Fibroblast of skin of abdomen (primary cell): Measurements from ENCODE around the gene PDS5B.
"Not testable (repeated sequence)": the region's sequence is repeated elsewhere in the genome, so short reads cannot be mapped to it uniquely, and the experiment has no call there.

Experiments
- DNase-seq: peaks from one replicate; pipeline ENCODE4 v3.0.0-alpha.2; 2013

Gene PDS5B

DNA sequence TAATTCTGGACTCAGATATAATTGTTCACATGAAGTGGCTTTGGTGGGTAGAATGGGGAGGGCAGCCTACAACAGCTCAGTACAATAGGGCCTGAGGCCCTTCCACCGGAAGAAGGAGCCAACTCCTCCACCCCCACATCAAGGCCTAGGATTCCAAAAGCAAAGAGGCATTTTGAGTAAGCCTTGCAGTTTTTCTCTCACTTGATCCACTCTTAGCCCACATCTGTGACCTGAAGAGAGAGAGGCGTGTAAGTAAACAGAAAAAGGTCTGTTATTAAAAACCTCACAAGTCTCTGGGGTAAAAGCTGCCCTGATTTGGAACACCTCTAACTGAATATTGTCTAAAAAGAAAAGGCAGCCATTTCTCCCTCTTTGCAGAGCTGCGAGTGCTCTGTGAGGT lies 215.9 kb downstream of the PDS5B start:
- DNase-seq: no peak

DNA sequence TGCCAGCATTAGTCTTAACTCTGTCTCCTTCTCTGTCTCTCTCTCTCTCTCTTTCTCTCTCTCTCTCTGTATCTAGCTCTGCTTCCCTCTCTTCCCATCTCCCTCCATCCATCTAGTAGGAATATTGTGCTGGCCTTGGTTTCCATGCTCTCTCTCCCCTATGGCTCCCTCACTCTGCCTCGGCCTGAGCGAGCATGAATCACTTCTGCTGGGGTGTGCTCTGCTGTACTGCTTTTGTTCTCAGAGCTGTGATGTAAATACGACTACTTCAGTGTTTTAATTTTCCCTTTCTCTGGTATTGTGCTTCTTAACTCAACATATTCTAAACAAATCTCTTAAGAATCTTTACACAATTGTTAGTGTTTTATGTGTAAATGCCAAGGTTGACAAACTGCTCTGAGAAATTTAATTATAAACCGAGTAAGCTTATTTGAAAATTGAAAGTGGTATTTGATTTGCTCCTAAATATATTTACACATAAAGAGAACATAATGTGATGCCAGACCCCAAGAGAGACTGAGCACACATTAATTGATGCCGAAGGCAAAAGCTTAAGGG lies 218.5 kb downstream of the PDS5B start:
- DNase-seq: no peak

DNA sequence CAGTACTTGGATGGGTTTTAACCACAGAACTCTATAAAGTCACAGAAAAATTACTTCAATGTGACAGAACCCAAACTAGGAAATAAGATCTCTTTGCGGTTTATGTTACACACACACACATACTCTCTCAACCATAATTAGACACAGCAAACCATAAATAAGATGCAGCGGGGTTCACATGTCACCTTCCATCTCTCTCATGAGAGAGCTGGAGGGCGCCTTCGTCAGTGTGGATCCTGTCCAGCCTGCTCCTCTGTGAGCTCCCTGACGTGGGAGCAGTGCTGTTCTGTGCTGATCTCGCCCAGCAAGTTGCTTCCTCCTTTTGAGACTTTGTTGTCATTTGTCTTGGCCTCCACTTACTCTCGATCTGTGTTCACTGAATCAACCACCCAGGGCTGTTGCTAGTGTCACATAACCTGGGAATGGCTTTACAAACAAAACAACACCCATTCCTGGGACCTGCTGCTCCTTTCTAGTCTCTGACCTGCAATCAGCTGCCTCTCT lies 225.1 kb downstream of the PDS5B start:
- peak; percentile 67 for DNase-seq

DNA sequence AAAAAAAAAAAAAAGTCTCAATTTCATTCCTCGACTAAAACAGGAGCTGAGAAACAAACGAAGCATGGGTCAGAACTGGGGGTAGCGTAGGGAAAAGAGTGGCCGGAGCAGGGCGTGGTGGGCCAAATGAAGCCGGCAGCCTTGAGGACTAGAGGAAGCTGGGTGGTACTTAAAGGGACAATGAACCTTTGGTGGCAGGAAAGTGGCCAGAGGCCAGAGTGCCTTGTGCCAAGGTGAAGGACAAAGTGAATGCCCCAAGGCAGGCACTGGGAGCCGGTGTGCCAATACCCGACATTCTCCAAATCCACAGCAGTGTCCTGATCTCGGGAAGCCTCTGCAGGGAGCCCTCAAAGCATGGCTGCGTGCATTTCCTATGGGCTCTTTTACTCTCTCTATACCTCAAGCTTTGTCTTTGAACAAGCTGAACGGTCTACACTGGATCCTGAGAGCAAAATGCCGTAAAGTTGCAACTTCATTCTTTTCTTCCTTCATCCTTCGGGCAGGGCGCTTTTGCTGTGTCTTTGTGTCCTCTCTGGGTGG lies 235.0 kb downstream of the PDS5B start:
- DNase-seq: no peak

DNA sequence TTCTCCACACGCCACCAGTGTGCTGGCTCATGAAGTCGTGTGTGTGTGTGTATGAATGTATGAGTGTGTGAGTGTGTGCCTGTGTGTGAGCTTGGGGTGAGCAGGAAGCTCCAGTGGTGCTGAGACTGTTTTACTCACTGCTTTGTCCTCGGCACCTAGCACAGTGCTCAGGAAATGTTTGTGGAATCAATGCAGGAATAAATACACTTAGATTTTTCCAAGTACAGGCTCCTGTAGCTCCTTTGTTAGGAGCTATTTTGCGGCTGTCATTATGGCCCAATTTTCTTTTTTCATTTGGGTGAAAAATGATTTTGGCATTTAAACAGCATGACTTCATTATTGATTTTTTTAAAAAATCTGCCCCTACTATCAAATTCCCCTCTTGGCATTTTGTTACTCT lies 236.5 kb downstream of the PDS5B start:
- no peak for DNase-seq

DNA sequence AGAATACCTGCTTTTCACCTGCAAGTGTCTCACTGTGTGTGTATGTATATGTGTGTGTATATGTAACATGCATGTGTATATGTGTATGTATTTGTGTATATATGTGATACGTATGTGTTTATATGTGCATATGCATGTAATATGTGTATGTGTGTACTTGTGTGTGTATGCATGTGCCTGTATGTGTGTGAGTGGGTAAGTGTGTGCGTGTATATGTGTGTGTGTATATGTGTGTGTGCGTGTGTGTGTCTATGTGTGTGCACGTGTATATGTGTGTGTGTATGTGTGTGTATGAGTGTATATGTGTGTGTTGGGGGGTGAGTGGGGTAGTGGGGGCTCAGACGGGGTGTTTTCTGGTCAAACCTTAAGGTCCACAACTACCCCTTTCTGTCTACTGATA lies 237.3 kb downstream of the PDS5B start:
- no peak for DNase-seq

DNA sequence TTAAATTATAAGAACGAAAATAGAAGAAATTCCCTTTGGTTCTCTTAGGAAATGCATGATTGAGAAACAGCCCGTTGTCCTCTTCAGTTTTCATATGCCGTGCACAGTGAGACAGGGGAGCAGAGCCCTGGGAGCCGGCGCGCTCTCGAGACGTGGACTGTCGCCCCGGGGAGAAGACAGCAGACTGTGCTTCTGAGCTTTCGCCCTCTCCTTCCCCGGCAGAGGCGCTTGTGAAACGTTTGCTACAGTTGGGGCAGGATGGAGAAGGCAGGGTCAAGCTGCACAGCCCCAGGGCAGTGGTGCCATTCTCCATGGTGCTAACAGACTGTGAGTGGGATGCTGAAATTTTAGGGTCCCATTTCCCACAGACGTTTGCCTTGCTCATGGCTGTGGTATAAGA lies 237.8 kb downstream of the PDS5B start:
- DNase-seq: no peak

DNA sequence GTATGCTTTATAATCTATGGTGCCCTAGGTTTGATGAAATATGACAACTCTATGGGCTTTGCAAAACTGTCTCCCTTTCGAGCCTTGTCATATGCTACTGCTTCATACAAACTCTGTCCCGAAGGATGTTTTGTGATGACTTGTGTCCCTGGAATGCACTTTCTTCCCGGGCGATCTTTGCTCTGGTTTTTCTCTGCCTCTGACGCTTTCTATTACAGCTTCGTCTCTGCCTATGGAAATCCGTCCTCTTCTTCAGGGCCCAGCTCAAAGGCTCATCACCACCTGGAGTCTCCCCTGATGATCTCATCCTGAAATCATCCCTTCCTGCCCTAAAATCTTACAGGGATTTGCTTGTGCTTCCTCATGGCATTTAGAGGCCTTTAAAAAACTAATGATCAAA lies 238.4 kb downstream of the PDS5B start:
- DNase-seq: peak; percentile 92

DNA sequence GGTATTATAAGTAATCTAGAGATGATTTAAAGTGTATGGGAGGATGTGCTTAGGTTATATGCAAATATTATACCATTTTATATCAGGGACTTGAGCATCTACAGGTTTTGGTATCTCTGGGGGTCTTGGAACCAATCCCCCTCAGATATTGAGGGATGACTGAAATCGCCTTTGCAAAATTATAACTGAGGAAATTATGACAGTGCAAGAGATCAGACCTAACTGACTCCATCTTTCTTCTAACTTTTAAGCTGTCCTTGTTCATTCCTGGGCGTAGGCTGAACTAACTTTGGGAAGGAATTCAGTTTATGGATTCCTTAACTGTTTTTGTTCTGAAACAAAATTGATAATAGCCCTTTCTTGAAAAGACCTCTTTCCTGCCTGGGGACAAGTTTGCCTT lies 239.2 kb downstream of the PDS5B start:
- DNase-seq: no peak

DNA sequence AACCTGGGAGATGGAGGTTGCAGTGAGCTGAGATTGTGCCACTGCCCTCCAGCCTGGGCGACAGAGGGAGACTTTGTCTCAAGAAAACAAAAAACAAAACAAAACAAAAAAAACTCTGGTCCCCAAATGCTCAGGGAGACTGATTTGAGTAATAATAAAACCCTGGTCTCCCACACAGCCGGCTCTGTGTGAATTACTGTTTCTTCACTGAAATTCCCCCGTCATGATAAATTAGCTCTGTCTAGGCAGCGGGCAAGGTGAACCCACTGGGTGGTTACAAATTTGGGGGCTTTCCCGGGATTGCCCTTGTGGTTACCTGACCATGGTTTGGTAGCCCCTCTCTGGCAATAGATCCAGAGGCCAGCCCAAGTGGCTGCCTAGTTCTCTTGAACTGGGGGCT lies 240.1 kb downstream of the PDS5B start:
- not testable (repeated sequence) for DNase-seq
